Measurements from ENCODE around the gene SYNPO2L. TPM values are rescaled to one million over a fixed set of nuclear protein-coding genes. Genes with fewer than 3 reads are reported as not detected.

The SYNPO2L gene
- total RNA-seq, 1 donor from 2014 or later: 1.2 TPM

DNA sequence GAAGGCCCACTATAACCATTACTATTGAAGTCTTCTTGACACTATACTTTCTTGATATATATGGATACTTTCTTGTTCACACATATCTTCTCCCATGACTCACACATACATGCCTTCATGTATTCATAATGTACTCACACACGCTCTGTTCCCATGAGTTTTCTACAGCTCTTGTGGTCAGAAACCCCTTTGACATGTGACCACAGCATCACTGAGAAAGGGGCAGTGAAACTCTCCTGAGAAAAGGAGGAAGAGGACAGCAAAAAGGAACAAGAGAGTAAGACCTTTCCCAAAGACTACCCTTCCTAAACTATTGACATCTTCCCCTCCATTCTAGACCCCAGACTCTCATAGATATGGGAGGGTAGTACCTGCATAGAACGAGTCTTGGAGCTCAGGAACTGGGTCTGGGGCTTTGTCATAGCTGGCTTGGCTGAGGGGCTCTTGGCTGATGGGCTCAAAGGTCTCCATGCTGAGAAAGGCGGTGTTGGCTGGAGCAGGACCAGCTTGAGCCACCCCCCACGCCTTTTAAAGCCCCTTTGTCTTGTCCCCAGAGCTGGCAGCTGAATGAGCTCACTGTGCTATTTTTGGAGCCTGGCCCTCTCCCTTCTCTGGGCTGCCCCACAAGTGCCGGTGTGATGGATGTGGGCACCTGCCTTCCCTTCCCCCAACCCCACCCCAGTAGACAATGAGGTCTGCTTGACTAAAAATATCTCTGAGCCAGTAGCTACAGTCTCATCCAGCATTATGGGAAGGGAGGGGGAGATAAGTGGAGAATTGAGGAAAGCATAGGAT, 5.1 kb downstream of the SYNPO2L start:
- H3K9me3 ChIP-seq (ENCODE audit: insufficient read depth, low read depth, low read length): no peaks in the 10 kb centered on the region
- H3K27ac ChIP-seq (ENCODE audit: low read depth, low read length): peak overlapping the region; percentile 98
- H3K4me1 Mint-ChIP-seq (ENCODE audit: low read depth, unreplicated experiment): peaks cover 45% of the 10 kb centered on the region
- H3K9me3 Mint-ChIP-seq (ENCODE audit: unreplicated experiment): no peaks in the 10 kb centered on the region
- no peak overlapping the region for H3K4me3 ChIP-seq (ENCODE audit: insufficient read depth, low read depth, low read length)
- no peaks in the 10 kb centered on the region for H4K20me1 ChIP-seq (ENCODE audit: insufficient read depth, low read length)
- H3K36me3 ChIP-seq (ENCODE audit: insufficient read depth, low read length): no peaks in the 10 kb centered on the region
- peak overlapping the region; percentile 88 for H3K4me2 ChIP-seq (ENCODE audit: low read length)
- H3K27me3 Mint-ChIP-seq (ENCODE audit: low read depth, unreplicated experiment): no peaks in the 10 kb centered on the region
- H2AFZ ChIP-seq (ENCODE audit: low read depth, low read length): no peak overlapping the region
- FAIRE-seq (no peak), DNase-seq (ENCODE audit: low read depth) (peak; percentile 78)
- peak overlapping the region; percentile 79 for H3K9ac ChIP-seq (ENCODE audit: low read length)
- H3K4me3 Mint-ChIP-seq (ENCODE audit: unreplicated experiment): peak overlapping the region; percentile 60
- H3K27me3 ChIP-seq (ENCODE audit: insufficient read depth, low read length): no peaks in the 10 kb centered on the region
- H3K27ac Mint-ChIP-seq (ENCODE audit: unreplicated experiment): peak overlapping the region; percentile 93
- H3K4me1 ChIP-seq (ENCODE audit: insufficient read depth, low read length): peaks cover 36% of the 10 kb centered on the region
- no peaks in the 10 kb centered on the region for H3K36me3 Mint-ChIP-seq (ENCODE audit: low read depth, unreplicated experiment)
- TF ChIP-seq, protein P1, sequence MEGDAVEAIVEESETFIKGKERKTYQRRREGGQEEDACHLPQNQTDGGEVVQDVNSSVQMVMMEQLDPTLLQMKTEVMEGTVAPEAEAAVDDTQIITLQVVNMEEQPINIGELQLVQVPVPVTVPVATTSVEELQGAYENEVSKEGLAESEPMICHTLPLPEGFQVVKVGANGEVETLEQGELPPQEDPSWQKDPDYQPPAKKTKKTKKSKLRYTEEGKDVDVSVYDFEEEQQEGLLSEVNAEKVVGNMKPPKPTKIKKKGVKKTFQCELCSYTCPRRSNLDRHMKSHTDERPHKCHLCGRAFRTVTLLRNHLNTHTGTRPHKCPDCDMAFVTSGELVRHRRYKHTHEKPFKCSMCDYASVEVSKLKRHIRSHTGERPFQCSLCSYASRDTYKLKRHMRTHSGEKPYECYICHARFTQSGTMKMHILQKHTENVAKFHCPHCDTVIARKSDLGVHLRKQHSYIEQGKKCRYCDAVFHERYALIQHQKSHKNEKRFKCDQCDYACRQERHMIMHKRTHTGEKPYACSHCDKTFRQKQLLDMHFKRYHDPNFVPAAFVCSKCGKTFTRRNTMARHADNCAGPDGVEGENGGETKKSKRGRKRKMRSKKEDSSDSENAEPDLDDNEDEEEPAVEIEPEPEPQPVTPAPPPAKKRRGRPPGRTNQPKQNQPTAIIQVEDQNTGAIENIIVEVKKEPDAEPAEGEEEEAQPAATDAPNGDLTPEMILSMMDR (IDR thresholded peaks at IDR 0.05; ENCODE audit: insufficient read depth, low read depth, low read length): no peak
- no peak for TF ChIP-seq EZH2 (IDR thresholded peaks at IDR 0.05; ENCODE audit: insufficient read depth, low read length)
- H3K79me2 ChIP-seq (ENCODE audit: insufficient read depth, low read length): no peaks in the 10 kb centered on the region

GRCh38 chr10:73649876-73650536, 5.8 kb downstream of the SYNPO2L start:
- Mint-ChIP-seq H3K4me3 (ENCODE audit: unreplicated experiment) (no peak overlapping the region), H3K27ac (ENCODE audit: unreplicated experiment) (peak overlapping the region; percentile 93), H3K4me1 (ENCODE audit: low read depth, unreplicated experiment) (peaks cover 43% of the 10 kb centered on the region), H3K36me3 (ENCODE audit: low read depth, unreplicated experiment) (no peaks in the 10 kb centered on the region), H3K27me3 (ENCODE audit: low read depth, unreplicated experiment) (no peaks in the 10 kb centered on the region), H3K9me3 (ENCODE audit: unreplicated experiment) (no peaks in the 10 kb centered on the region)
- Histone ChIP-seq H4K20me1 (ENCODE audit: insufficient read depth, low read length) (no peaks in the 10 kb centered on the region), H3K27ac (ENCODE audit: low read depth, low read length) (peak overlapping the region; percentile 98), H2AFZ (ENCODE audit: low read depth, low read length) (no peak overlapping the region), H3K4me1 (ENCODE audit: insufficient read depth, low read length) (peaks cover 34% of the 10 kb centered on the region), H3K4me2 (ENCODE audit: low read length) (peak overlapping the region; percentile 88), H3K79me2 (ENCODE audit: insufficient read depth, low read length) (no peaks in the 10 kb centered on the region), H3K27me3 (ENCODE audit: insufficient read depth, low read length) (no peaks in the 10 kb centered on the region), H3K36me3 (ENCODE audit: insufficient read depth, low read length) (no peaks in the 10 kb centered on the region), H3K4me3 (ENCODE audit: insufficient read depth, low read depth, low read length) (no peak overlapping the region), H3K9me3 (ENCODE audit: insufficient read depth, low read depth, low read length) (no peaks in the 10 kb centered on the region), H3K9ac (ENCODE audit: low read length) (peak overlapping the region; percentile 58)
- DNase-seq (ENCODE audit: low read depth): peak; percentile 61
- no peak for FAIRE-seq
- TF ChIP-seq, protein P1 (IDR thresholded peaks at IDR 0.05; ENCODE audit: insufficient read depth, low read depth, low read length): no peak
- TF ChIP-seq EZH2 (IDR thresholded peaks at IDR 0.05; ENCODE audit: insufficient read depth, low read length): no peak

Data from astrocyte (in vitro differentiated cells and primary cell).